K562 (cell line): Measurements from ENCODE around the gene NIPAL4. TPM values are rescaled to one million over a fixed set of nuclear protein-coding genes. Genes with fewer than 3 reads are reported as not detected.

Experiments
- ATAC-seq: fragments of 200-7000 bp; cut with Tn5 transposase; 3 replicates; pipeline ENCODE4 v1.9.1; 2020; ENCODE audit warnings: moderate library complexity
- BruUV-seq: library from RNA; stranded (reverse); fragments of 400-500 nt; replicated peaks from 2 replicates; lab custom pipeline; 2021; lab: Mats Ljungman, UMichigan
- CTCF ChIA-PET: fragments of 300-600 bp; formaldehyde crosslinking; extraction: SDS; loops from one replicate; lab custom pipeline; 2021; ENCODE audit warnings: low intra/inter-chr PET ratio; lab: Yijun Ruan, JAX
- POLR2A ChIA-PET: fragments of 300-600, 350-650 bp; sonication (Branson Sonifier 250); formaldehyde crosslinking; extraction: SDS; loops from one replicate; lab custom pipeline; 2021; ENCODE audit warnings: antibody characterized with exemption, inconsistent platforms; lab: Yijun Ruan, JAX
- DNase-seq, 4 experiments: peaks; one replicate each; pipeline versions ENCODE4 v3.0.0 to v3.0.0-alpha.2; 2011 to 2018; ENCODE audit warnings: low spot score in 3 of 4, mixed read lengths in 3 of 4; ENCODE audit errors: extremely low read depth in 1 of 4
- FAIRE-seq: peaks from 2 replicates; lab custom pipeline; 2011; peaks lifted over from hg19 to GRCh38; lab: Jason Lieb, UNC
- H2AFZ ChIP-seq: 2 replicates; pipeline ENCODE4 v1.6.0; 2011; ENCODE audit warnings: low read depth, low read length, control low read depth, inconsistent platforms
- H3K27ac ChIP-seq: fragments of 200-600 bp; 3 replicates; pipeline ENCODE4 v1.8.0; 2011; ENCODE audit warnings: low read depth, mild to moderate bottlenecking, control low read depth, inconsistent platforms, low read length, moderate library complexity, mixed read lengths; ENCODE audit errors: extremely low read depth
- H3K27me3 ChIP-seq, 2 experiments: fragments of 300-600 bp in 1 of 2; 2 replicates in 1 of 2; 3 replicates in 1 of 2; pipeline versions ENCODE4 v1.6.0 to v1.8.0; 2011; ENCODE audit warnings: inconsistent platforms in 2 of 2, low read length in 2 of 2, mild to moderate bottlenecking in 1 of 2, mixed read lengths in 1 of 2, moderate library complexity in 1 of 2; ENCODE audit not compliant: control insufficient read depth in 2 of 2, insufficient read depth in 2 of 2
- H3K36me3 ChIP-seq: fragments of 300-600 bp; 3 replicates; pipeline ENCODE4 v1.8.0; 2011; ENCODE audit warnings: mild to moderate bottlenecking, low read length, inconsistent platforms; ENCODE audit not compliant: control insufficient read depth, insufficient read depth
- H3K4me1 ChIP-seq, 2 experiments: fragments of 200-600 bp in 1 of 2; replicated peaks in 1 of 2; 2 replicates in 1 of 2; 3 replicates in 1 of 2; pipeline versions ENCODE4 v1.5.1 to v1.8.0; 2011; ENCODE audit warnings: inconsistent platforms in 2 of 2, low read length in 2 of 2, mild to moderate bottlenecking in 1 of 2, mixed read lengths in 1 of 2, moderate library complexity in 1 of 2; ENCODE audit not compliant: control insufficient read depth in 2 of 2, insufficient read depth in 2 of 2
- H3K4me2 ChIP-seq: 2 replicates; pipeline ENCODE4 v1.6.1; 2011; ENCODE audit warnings: low read length, control low read depth, inconsistent platforms, mixed read lengths; ENCODE audit not compliant: insufficient read depth
- H3K4me3 ChIP-seq: fragments of 200-600 bp; sonication (generic), shearing (Covaris generic); 2 replicates; pipeline ENCODE4 v1.5.1; 2016; ENCODE audit warnings: control low read depth, inconsistent platforms
- H3K79me2 ChIP-seq: fragments of 200-600 bp; 3 replicates; pipeline ENCODE4 v1.8.0; 2011; ENCODE audit warnings: low read length, inconsistent platforms; ENCODE audit not compliant: control insufficient read depth, insufficient read depth
- H3K9ac ChIP-seq, 2 experiments: 2 replicates each; pipeline versions ENCODE4 v1.6.0 to v1.6.1; 2011; ENCODE audit warnings: low read depth in 2 of 2, low read length in 2 of 2, control low read depth in 1 of 2, inconsistent platforms in 1 of 2, mild to moderate bottlenecking in 1 of 2, mixed read lengths in 1 of 2; ENCODE audit not compliant: insufficient read depth in 1 of 2
- H3K9me1 ChIP-seq: one replicate; pipeline ENCODE4 v1.6.0; 2011; ENCODE audit warnings: inconsistent platforms, mild to moderate bottlenecking, low read length, moderate library complexity; ENCODE audit not compliant: control insufficient read depth, insufficient read depth
- H3K9me3 ChIP-seq: replicated peaks from 2 replicates; pipeline ENCODE4 v1.5.1; 2011; ENCODE audit warnings: low read depth, low read length, inconsistent platforms; ENCODE audit not compliant: control insufficient read depth, insufficient read depth
- H4K20me1 ChIP-seq: replicated peaks from 2 replicates; pipeline ENCODE4 v1.6.1; 2011; ENCODE audit warnings: low read length, inconsistent platforms, mixed read lengths; ENCODE audit not compliant: control insufficient read depth, insufficient read depth
- AFF1 ChIP-seq, 2 experiments: fragments of 450-650 bp; IDR thresholded peaks; 2 replicates each; pipeline ENCODE4 v1.6.1; 2018; ENCODE audit warnings: mild to moderate bottlenecking in 2 of 2, low read depth in 1 of 2; ENCODE audit not compliant: partially characterized antibody in 2 of 2
- NR3C1 ChIP-seq: sonication (generic); formaldehyde crosslinking; IDR thresholded peaks from 2 replicates; pipeline ENCODE4 v1.8.1; 2022; ENCODE audit warnings: missing genetic modification reagents
- TCF15 ChIP-seq: fragments of 250-450 bp; sonication (Bioruptor Pico); IDR thresholded peaks from 2 replicates; pipeline ENCODE4 v1.8.0; 2022; ENCODE audit warnings: moderate library complexity, mild to moderate bottlenecking, inconsistent platforms
- ZNF740 ChIP-seq, 3 experiments: fragments of 200-800 bp in 1 of 3; sonication (Bioruptor generic) in 1 of 3; sonication (generic) in 1 of 3; formaldehyde crosslinking in 1 of 3; IDR thresholded peaks; 2 replicates each; pipeline versions ENCODE4 v1.6.1 to v1.8.0; 2016 to 2022; ENCODE audit warnings: mild to moderate bottlenecking in 2 of 3, missing compliant biosample characterization in 2 of 3, missing genetic modification characterization in 2 of 3, missing genetic modification reagents in 1 of 3
- WGBS: fragments of 100-300 bp; shearing (Covaris generic); methylation state at CpG from one replicate; pipeline ENCODE4 v1.1.6; 2016; ENCODE audit warnings: low coverage, mixed read lengths; ENCODE audit not compliant: insufficient coverage; ENCODE audit errors: missing lambda C conversion rate; 5-methylcytosine and 5-hydroxymethylcytosine counted together
- in situ Hi-C: fragments of 300-500 bp; cut with MboI; formaldehyde crosslinking; loops from 4 replicates; pipeline ENCODE4 v1.15.0; 2018; ENCODE audit warnings: inconsistent platforms, mixed read lengths
- intact Hi-C: fragments of 100-400 bp; cut with micrococcal nuclease; formaldehyde crosslinking; loops from 2 replicates; pipeline ENCODE4 v1.14.2; 2022
- polyA plus RNA-seq, 8 experiments: library from polyadenylated mRNA; depleted of rRNA in 4 of 8; stranded (reverse) in 5 of 8; unstranded in 3 of 8; fragments of >200 nt; fragmentation: Nextera tagmentation in 2 of 8; fragmentation: Illumina TruSeq in 1 of 8; extraction: Ambion mirVana in 2 of 8; extraction: Trizol in 1 of 8; gene quantifications; 2 replicates each; pipeline versions ENCODE4 v1.2.1 to v1.2.3, GENCODE V29; 2011 to 2014; ENCODE audit warnings: inconsistent platforms in 1 of 8, missing spikeins in 1 of 8
- total RNA-seq, 7 experiments: library from RNA; depleted of rRNA in 6 of 7; stranded (reverse); fragments of >200 nt in 6 of 7; fragmentation: Illumina TruSeq in 2 of 7; extraction: Trizol in 2 of 7; gene quantifications; 2 replicates each; pipeline versions ENCODE4 v1.2.1 to v1.2.3, GENCODE V29; 2011 to 2021; ENCODE audit warnings: low replicate concordance in 1 of 7

The NIPAL4 gene
- total and polyA plus RNA-seq, 9 of the 15 experiments (the other 6 are each of a cell fraction or from before 2014, with no cell fraction given), result not detected

GRCh38 chr5:157469687-157470086 is 9.7 kb downstream of the NIPAL4 start:
- no peak overlapping the region for H3K9ac ChIP-seq
- intact Hi-C loops (loop anchor here (5.0 kb wide), 1 partner anchor 127 kb away; no protein-coding TSS in a partner anchor), in situ Hi-C loops (loop anchor here (10.0 kb wide), 1 partner anchor 225 kb away; no protein-coding TSS in a partner anchor)
- CTCF ChIA-PET, result interaction anchor here (0.9 kb wide), 1 partner anchor 274 kb away, joined by 3 read pairs; no protein-coding TSS in a partner anchor
- H3K4me1 ChIP-seq, result peaks cover 0 to 3% of the 10 kb centered on the region in 2 experiments; a peak in 2 of 5 replicates
- no peaks in the 10 kb centered on the region for H3K79me2 ChIP-seq
- H3K9me3 ChIP-seq, result no peaks in the 10 kb centered on the region
- H3K4me3 ChIP-seq, result no peak overlapping the region
- H3K4me2 ChIP-seq, result no peak overlapping the region
- no peaks in the 10 kb centered on the region for H3K9me1 ChIP-seq
- H3K27me3 ChIP-seq, result 0 out of 5 replicates have a peak, but pooled peaks cover 0 to 6% of the 10 kb centered on the region in 2 experiments
- ATAC-seq (no peak), DNase-seq (no peak), FAIRE-seq (no peak)
- H2AFZ ChIP-seq, result no peak overlapping the region
- no peak overlapping the region for H3K27ac ChIP-seq
- no TSS peak for BruUV-seq
- WGBS, result 2% methylated on average over 7 of the region's 7 CpGs
- no peaks in the 10 kb centered on the region for H3K36me3 ChIP-seq
- no peak for TF ChIP-seq NR3C1 (CRISPR knock-in tag)
- no peak for TF ChIP-seq TCF15
- no peak for TF ChIP-seq ZNF740 (CRISPR knock-in tag; IDR thresholded peaks at IDR 0.05)
- TF ChIP-seq ZNF740 (tag; IDR thresholded peaks at IDR 0.05), result no peak
- TF ChIP-seq AFF1 (IDR thresholded peaks at IDR 0.05; ENCODE audit: low read depth in 1 of 2, partially characterized antibody in 2 of 2), result no peak
- H4K20me1 ChIP-seq, result no peaks in the 10 kb centered on the region
- POLR2A ChIA-PET, result interaction anchor here (0.6 kb wide), 1 partner anchor 214 kb away, joined by 3 read pairs; no protein-coding TSS in a partner anchor
